HuH-7.5 (cell line): ENCODE measurements around the gene FOCAD.

Source experiments
- DNase-seq: peaks from one replicate; pipeline ENCODE4 v3.0.0; 2011; ENCODE audit warnings: low spot score

The FOCAD gene

GRCh38 chr9:20790721-20791120 is 106.7 kb downstream of the FOCAD start:
- DNase-seq, result no peak

DNA sequence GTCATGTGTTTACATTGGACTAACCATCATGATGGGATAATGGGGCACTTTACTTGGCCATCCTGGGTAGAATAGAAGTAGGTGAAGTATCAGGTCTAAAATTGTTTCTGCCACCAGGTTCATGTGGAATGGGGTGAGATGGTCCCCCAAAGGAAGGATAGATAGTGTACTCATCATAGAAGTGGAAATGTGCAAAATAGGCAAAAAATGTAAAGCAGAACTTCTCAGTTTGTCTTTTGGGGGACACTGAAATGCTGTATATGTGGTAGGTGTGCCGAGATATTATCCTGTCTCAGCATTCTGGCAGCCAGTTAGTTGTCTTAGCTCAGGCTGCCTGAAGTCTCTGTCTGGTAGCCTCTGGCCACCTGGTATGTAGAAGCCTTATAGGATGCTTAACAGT is 107.6 kb downstream of the FOCAD start:
- DNase-seq, result no peak

GRCh38 chr9:20804489-20805250 is 120.6 kb downstream of the FOCAD start:
- no peak for DNase-seq

GRCh38 chr9:20805766-20806165 is 121.7 kb downstream of the FOCAD start:
- DNase-seq, result no peak

GRCh38 chr9:20808002-20808401 is 123.9 kb downstream of the FOCAD start:
- no peak for DNase-seq

- DNase-seq, result no peak
Measured at GRCh38 chr9:20811872-20812271, 127.8 kb downstream of the FOCAD start.

DNA sequence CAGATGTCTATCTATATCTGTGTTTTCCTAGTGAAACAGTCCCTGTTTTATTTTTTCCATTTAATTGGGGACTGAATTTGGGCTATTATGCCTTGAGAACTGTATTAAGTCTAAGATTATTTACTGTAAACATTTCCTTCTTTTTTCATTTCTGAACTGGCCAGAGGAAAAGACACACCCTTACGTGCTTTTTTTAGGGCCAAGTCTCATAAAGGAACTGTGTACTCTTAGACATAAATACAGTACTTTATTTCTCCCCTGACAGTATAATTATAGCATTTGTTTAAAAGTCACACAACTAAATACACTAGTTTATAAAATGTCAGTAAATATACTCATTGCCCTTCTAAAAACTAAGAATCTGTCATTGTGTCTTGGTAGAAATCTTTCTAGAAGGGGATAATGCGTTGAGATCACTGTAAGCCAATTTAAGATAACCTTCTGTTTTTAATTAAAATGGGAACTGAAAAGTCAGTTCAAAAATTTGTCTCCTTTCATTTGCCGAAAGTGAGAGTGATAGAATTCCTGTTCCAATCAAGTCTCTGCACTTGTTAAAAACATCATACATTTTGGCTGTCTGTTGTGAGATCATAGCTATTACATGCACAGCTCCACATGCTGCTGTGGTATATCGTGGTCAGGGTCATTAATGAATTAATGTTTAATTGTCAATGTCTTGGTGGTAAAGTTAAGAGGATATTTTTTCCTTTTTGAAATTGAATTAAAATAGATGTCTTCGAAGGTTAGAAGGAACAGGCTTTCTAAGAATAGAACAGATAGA is 132.1 kb downstream of the FOCAD start:
- no peak for DNase-seq

DNA sequence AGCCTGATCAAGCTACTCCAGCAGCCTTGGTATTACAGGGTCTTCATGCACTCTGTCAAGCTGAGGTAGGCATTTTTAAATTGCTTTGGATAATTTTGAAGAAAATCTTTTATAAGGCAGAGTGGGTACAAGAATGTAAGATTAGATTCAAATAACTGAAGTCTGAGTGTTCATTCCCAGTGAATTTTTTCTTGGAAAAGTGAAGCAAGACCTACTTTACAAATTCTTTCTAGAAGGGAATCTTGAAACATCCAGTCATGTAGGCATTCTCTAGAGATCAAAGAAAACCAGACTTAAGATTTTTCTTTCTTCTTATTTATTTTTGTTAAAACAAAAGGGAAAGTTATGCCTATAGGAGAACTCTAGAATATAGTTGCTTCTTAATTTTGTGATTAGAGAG is 139.0 kb downstream of the FOCAD start:
- DNase-seq, result no peak

- DNase-seq, result no peak
Measured at GRCh38 chr9:20831028-20831427, 147.0 kb downstream of the FOCAD start.

DNA sequence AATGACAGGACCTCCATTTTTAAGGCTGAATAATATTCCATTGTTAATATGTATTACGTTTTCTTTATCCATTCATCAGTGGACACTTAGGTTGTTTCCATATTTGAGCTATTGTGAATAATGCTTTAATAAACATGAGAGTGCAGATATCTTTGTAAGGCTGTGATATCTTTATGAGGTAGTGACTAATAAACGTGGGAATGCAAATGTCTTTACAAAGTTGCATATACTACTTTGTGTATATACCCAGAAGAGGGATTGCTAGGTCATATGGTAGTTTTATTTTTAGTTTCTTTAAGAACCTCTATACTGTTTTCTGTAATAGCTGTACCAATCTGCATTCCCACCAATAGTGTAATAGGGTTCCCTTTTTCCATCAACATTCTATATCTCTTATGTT is 148.7 kb downstream of the FOCAD start:
- no peak for DNase-seq

- DNase-seq, result peak; percentile 2
Measured at GRCh38 chr9:20835377-20836286, 151.6 kb downstream of the FOCAD start.

GRCh38 chr9:20837166-20837565 is 153.1 kb downstream of the FOCAD start:
- no peak for DNase-seq

GRCh38 chr9:20838218-20838617 is 154.2 kb downstream of the FOCAD start:
- DNase-seq, result no peak

DNA sequence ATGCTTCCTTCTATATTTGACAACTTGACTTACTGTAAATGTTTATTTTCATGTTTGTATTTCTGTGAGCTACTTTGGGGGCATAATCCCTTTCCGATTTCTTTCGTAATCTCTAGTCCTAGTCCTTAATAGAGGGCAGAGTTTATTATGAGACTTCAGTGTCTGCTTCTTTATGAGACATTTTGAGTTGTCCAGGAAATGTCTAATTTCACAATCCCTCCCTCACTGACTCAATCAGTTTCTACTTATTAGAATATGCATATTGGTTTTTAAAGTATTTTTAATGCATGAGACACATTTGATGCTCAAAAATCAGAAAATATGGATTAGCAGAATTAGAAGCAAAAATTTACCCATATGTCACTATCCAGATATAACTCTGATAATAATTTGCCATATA is 160.9 kb downstream of the FOCAD start:
- no peak for DNase-seq

DNA sequence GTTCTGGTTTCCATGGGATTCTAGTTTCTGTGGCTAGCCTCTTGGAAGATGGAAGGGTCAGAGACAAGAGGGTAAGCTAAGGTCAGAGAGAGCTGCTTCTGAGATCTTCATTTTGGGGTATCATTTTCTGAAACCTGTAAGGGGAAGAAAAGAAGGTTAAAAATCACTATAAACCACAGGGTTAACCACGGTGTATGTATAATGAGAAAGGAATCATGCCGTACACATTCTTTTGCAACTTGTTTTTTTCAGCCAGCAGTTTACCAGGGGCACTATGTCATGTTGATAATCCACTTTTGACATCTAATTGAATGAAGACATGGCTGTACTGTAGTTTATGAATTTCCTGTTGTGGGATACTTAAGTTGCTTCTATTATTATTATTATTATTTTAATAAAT is 164.4 kb downstream of the FOCAD start:
- DNase-seq, result no peak

DNA sequence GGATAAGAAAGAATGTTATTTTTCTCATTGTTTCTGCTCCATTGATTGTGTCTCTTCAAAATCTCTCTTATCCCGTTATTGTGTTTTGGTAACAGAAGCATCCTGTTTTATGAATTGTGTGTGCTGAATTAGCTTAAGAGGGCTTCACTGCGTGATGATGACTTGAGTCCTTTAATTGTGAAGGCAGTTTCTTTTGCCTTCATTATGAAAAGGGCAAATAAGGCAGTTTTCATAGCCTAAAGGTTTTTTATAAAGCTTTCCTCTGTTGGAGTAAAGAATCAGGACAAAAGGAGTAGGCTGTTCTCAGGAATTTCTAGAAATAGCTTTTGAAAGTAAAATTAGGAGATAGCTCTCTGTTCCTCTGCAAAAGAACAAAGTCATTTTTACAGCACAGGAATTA is 169.8 kb downstream of the FOCAD start:
- no peak for DNase-seq

DNA sequence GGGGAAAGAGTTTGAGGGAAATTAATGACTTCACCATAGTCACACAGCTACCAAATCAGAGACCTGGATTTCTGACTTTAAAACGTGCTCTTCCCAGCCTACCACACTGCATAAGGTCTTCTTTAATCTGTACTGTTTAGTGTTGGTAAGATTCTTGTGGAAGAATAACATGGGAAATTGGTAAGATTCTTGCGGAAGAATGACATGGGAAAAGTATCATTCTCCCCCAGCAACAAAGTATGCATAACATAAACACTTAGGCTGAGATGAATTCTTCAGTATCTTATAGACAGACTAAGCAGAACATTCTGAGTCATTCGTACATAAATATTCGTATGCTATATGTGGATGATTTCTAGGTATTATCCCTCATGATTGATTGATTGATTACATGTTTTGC is 170.4 kb downstream of the FOCAD start:
- no peak for DNase-seq

GRCh38 chr9:20863945-20864344 is 179.9 kb downstream of the FOCAD start:
- no peak for DNase-seq

- DNase-seq, result no peak
Measured at GRCh38 chr9:20865347-20865746, 181.3 kb downstream of the FOCAD start.

DNA sequence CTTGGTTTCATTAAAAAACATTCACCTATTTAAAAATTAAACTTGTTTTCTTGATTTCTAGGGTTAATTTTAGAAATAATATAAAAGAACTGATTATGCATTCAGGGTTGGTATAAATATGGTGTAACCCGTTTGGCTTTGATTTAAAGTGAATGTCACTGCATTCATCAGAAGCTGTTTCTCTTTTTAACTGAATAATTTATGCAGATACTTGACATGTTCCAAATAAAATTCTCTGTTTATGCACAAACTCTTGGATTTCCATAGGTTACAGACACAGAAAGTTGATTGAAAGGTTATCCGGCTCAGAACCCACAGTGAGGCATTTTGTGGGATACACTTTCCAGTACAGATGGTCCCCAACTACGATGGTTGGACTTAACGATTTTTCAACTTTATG is 186.1 kb downstream of the FOCAD start:
- no peak for DNase-seq

DNA sequence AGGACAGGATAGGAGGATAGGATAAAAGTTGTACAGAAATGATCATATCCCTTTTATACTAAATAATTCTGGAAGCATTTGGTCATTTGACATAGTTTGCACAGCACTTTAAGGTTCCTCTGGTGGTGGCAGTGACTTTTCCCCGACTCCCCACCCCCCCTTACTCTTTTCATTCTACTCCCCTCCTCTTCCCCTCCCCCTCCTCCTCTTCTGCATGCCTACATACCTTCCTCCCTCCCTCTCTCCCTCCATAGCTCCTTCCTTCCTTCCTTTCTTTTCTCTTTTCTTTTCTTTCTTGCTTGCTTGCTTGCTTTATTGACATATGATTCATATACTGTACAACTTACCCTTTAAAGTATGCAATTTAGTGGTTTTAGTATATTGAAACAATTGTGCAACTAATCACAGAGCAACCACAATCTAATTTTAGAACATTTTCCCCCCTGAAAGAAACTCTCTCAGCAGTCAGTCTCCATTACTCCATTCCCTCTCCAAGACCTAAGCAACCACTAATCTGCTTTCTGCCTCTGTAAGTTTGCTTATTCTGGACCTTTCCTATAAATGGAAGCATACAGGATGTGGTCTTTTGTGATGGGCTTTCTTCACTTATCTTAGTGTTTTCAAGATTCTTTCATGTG is 188.4 kb downstream of the FOCAD start:
- no peak for DNase-seq

GRCh38 chr9:20873240-20873865 is 189.3 kb downstream of the FOCAD start:
- DNase-seq, result no peak
